Neural progenitor cell (in vitro differentiated cells): Measurements from ENCODE around the gene PLCH2.

ENCODE experiments used
- CTCF ChIP-seq: fragments of 200-600 bp; sonication (generic); IDR thresholded peaks from 2 replicates; pipeline ENCODE4 v1.5.1; 2017; ENCODE audit warnings: antibody characterized with exemption, mild to moderate bottlenecking
- EZH2phosphoT487 ChIP-seq: fragments of 200-600 bp; sonication (generic); IDR thresholded peaks from 2 replicates; pipeline ENCODE4 v1.6.1; 2017; ENCODE audit warnings: antibody characterized with exemption

- TF ChIP-seq CTCF (no peak), EZH2phosphoT487 (no peak)
These were observed 23.2 kb downstream of the PLCH2 start for GRCh38 chr1:2499260-2499659.
